Activated naive CD8-positive, alpha-beta T cell treated with anti-CD3 and anti-CD28 coated beads, Interleukin-2, amount 50 U/mL, for 16 hours (primary cell): ENCODE measurements around the gene CBR4.
"Not testable (repeated sequence)": the region's sequence is repeated elsewhere in the genome, so short reads cannot be mapped to it uniquely, and the experiment has no call there.

Source experiments
- DNase-seq: peaks from one replicate; pipeline ENCODE4 v3.0.0-alpha.2; 2020; ENCODE audit warnings: low read depth, low spot score

CBR4 gene

DNA sequence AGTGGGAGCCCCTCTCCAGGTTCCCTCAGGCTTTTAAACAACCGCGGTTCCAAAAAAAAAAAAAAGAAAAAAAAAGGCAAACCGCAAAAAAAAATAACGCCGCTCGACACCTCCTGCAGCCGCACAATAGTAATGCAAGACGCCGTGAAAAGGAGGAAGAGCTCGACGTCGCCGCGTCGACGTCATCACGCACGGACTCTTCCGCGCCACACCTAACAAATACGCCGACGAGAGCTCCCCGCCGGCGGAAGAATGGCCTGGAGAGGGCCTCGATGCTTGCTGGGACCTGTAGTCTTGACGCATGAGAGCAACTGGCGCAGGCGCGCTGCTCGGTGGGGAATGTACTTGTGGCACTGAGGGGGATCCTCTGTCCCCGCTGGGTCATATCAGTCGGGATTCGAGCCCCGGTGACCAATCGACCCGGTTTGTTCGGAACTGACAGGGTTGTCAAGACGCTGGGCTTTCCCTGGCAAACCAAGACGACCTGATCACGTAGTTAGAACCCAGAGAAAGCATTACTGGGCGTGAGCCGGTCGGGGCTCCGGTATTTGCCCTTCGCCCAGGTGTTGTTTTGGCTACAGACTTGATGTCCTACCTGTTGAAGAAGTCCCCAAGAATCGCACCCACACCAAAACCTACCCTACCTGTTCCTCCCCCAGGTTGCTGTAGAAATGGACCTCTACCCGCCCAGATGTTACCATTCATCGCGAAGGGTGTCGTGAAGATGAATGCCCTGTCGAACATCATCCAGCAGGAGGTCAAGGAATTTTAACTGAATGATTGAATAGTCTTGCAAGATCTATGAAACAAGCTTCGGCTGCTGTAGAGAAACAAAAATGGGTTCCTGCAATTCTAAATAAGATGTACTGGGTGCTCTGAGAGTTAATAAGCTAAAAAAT is at the start of gene CBR4:
TSS of gene CBR4 (minus strand) at position 131 of the 899 bp plus-strand sequence. CDS start 166 bp downstream, outside the sequence.
- peak; percentile 90 for DNase-seq

DNA sequence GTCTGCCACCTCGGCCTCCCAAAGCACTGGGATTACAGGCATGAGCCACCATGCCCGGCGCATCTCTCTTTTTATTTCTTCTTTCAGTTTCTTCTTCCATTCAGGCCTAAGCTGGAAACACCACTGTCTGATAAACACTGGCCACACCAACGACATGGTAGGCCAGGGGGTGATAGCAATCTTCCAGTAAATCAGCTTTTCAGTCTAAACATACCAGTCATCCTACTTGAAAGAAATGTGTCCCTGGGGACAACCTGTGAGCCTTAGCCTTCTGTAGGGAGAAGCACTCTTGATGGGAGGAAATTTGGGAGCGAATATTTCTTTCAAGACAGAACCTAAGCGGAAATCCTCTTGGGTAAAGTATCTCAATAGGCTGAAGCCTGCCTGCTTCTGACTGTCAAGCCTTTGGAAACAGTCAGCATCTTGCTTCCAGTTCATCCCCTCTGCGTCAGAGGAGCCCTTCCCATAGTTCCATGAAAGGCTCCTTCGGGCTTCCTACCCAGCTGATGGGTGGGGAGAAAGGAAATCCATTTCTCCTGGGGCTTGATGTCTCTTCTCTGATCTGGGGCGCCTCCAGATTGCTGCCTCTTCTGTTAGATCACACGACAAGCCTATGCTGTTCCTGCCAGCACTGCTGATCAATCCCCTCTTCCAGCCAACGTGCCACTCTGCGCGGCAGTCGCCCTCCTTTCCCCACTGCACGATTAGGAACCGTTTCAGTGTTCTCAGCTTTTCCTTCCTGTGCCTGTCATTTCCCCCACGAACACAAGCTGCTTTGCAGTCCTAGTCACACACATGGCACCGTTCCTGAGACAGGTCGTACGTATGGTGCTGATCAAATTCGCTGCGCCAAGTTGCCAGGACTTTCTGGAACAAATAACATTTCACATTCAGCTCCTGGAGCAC is 49.5 kb upstream of the CBR4 start:
- no peak for DNase-seq

DNA sequence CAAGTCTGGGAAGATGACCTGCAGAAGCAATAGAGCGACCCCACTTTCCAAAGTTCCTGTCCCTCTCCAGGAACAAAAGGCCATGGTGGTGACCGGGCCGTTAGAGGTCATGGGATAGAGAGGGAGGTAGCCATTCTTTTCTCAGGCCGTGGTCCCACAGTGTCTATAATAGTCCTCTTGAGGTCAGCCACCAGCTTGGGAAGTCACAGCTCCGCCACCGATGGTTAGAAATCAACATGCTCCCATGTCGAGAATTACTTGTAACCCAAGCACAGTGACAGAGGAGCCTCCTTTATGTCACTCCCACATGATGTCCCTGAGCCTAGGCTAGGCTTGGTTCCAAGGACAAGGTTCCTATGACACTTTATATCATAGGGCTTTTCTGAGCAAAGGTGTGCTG is 48.3 kb upstream of the CBR4 start:
- no peak for DNase-seq

DNA sequence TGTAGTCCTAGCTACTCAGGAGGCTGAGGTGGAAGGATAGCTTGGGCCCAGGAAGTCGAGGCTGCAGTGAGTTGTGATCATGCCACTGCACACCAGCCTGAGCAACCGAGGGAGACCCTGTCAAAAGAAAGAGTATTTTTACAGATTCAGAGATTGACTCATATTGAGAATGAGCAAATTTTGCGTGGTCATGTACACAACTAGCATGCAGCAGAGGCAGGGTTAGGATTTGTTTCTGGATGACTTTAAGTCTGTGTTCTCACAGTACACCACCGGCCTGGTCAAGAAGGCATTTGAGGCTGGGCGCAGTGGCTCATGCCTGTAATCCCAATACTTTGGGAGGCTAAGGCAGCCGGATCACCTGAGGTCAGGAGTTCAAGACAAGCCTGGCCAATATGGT is 44.8 kb upstream of the CBR4 start:
- no peak for DNase-seq

DNA sequence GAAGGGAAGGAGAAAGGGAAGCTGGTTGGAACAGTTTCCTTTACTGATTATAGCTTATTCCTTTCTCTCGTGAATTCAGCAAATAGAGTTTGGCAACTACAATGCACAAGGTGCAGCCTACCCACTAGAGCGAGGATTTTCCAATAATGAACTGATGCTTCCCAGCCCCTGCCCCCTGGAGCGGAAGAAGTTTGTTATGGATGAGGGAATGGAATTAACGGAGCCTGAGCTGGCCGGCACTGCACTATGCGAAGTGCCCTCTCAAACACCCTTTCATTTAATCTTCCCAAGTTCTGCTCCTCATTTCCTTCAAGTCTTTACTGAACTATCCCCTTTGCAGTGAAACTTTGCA is 42.5 kb upstream of the CBR4 start:
- DNase-seq: no peak

DNA sequence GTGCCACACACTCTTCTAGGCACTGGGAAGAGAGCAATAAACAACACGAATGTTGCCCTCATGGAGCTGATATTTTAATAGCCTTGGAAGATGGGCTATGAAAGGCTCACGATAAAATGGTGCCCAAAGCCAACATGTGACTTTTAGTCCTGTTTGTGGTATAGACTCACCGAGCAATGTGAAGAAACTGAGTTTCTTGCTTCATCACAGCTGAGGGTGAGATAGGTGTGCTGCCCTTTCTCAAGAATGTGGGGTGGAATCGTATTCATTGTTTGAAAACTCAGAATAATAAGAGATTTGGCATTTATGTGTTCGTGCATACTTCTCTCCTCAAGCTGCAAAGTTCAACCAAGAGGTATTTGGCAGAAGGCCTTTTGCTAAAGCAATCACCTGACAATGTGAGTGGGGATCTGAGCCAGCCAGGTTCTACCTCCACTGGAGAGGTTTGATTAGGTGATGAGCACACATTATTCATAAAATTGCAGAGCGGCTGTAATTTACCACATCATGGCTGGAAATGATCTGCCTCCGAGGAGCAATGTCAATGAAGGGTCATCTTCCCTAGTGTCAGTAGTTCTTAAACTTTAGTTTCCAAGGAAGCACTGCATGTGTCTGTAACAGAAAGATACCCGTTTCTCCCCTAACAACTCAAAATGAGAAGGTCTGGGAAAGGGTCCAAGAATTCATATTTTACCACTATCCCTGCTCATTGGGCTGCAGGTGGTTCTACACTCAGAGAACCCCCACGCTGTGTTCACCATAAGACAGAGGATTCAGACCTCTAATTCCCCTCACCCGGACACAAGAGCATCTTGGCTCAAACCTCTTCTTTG is 41.9 kb upstream of the CBR4 start:
- DNase-seq: no peak

DNA sequence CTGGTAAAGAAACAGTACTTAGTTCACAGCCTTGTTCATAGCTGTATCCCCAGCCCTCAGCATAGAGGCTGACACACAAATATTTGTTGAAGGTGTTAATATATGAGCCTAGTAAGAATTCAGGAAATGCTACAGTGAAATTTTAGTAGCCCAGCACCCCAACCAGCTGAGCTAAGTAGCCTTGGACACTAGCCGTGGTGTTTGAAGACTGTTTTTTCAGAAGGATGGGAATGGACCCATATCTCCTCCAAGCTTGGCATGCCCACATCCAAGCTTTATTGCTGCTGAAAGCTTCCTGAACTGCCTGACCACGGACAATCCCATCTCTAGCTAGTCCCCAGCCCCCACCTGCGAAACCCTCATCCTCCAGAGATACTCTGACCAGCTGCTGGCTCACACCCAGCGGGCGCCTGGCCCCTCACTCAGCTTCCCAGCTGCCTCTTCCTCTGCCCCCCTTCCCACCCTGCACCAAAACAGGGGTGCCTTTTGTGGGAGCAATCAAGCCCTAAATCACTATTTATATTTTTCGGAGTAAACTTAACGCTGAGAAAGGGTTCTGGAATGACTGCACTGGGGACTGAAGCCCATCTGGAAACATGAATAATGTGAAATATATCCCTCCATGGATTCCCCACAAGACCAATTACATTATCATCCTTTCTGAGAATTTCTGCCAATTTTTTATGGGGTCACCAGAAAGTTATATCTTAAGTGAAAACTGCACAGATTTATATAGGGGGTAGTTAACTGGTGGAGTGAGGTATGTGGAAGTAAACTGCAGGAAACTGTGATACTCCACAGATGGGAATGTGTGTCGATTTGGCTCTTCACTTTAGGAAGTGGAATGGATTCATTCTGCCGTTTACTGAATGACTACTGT is 41.1 kb upstream of the CBR4 start:
- no peak for DNase-seq

DNA sequence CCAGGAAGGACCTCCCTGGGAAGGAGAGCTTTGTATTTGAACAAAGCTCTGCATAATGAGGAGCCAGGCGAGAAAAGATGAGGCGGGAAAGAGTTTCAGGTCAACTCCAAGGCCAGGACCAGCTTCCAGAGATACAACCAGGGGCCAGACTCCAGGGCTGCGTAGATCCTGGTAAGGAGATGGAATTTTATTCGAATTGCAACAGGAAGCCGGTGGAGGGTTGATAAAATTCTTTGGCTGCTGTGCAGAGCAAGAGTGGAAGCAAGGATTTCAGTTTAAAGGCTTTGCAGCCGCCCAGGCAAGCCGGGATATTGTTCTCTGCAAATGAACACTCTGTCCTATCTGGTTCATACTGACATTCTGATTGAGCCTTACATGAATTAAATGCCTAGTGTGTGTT is 40.2 kb upstream of the CBR4 start:
- no peak for DNase-seq

DNA sequence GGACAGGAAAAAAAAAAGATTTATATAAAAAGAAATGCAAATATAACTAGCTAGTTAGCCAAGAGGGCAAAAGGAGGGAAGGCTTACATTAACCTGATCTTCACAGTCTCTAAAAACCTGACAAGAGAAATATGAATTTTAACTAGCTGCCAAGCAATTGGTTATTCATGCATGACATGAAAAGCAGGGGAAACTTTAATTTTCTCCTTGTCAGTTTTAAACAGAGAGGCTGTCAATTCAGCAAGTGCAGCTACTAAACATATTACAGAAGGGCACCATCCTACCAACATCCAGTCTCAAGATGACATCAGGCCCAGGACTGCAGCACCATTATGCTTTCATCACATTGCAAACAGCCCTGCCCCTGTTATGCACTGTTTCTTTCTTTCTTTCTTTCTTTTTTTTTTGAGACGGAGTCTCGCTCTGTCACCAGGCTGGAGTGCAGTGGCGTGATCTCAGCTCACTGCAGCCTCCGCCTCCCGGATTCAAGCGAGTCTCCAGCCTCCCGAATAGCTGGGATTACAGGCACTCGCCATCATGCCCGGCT is 38.9 kb upstream of the CBR4 start:
- no peak for DNase-seq

DNA sequence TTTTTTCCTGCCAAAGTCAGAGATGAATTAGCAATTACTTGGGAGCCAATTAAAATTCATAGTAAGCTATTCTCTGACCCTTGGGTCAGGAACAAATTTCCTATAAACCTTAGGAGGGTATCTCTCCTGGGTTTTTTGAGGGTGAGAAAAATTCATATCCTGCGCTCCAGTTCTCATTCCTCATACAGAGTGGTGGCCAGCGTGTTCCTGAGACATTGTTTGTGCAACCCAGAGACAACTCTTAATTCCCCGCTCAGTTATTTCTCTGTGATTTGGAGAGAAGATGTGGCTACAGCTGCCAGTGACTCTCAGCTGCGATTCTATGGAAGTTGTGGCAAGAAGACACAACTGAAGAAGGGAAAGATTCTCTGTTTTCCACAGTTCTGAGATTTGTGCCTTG is 37.9 kb upstream of the CBR4 start:
- DNase-seq: no peak

DNA sequence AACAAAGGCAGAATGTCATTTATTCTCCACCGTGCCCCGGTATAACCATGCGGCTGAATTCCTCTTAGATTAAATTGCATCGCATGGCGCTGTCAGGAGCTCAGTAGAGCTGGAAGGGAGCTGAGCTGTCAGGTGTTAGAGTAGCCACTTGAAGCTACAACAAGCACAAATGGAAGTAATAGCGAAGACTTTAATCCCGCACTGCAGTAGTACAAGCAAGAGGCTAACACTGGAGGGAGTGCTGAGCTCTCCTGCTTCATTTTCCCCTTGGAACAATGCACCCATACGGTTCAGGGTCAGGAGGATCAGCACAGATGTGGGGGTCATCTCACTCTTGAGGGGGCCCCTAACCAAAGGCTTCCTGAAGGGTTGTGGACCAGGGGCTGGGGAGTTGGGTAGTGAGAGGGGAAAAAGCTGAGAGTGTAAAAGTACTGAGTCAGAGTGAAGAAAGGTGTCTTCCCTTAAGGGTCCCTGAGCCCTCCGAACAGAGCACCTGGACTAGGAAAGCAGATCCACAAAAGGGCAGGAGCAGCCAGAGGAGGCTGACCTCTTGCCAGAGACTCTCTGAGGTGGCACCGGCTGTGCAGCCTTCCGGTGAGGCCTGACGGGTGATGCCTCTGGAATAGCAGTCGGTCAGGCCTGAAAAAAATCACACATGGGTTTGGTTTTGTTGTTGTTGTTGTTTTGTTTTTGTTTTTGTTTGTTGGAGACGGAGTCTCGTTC is 36.0 kb upstream of the CBR4 start:
- DNase-seq: no peak

DNA sequence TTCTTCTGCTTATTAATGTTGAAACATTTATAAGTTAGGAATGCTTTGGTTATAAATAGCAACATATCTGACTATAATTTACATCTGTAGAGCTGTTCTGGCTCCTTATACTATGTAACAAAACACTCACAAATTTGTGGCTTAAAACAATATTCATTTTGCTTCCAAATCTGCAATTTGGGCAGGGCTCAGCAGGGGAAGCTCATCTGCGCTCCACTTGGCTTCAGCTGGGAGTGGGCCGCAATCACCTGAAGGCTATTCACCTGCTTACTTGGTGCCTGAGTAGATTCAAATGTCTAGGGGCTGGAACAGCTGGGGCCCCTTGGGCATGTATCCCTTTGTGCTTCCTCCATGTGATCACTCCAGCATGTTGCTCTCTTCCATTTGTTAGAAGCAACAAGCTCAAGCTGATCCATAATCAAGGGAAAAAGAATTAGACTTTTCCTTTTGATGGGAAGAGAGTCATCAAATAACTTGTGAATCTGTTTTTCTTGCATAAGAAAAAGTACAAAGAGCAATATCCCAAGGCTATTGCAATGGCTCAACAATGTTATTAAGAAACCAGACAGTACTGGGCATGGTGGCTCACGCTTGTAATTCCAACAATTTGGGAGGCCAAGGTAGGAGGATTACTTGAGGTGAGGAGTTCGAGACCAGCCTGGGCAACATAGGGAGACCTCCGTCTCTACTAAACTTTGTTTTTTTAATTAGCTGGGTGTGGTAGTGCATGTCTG is 34.8 kb upstream of the CBR4 start:
- no peak for DNase-seq

DNA sequence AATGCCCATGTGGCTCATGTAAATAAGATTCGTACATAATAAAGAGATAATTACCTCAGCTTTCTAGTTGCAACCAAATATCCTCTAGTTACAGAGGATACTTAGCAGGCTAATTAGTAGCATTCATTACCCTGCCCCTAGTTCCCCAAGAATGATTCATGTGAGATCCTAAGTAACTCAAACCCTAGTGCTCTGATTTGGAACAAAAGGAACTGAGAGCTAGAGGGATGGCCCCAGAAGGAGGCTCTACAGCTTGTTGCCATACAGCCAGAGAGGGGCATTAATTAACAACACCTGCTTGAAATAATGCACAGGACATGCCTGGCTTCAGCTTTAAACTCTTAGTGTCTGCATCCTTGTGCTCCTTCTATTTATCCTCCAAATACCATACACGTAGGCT is 32.6 kb upstream of the CBR4 start:
- no peak for DNase-seq

DNA sequence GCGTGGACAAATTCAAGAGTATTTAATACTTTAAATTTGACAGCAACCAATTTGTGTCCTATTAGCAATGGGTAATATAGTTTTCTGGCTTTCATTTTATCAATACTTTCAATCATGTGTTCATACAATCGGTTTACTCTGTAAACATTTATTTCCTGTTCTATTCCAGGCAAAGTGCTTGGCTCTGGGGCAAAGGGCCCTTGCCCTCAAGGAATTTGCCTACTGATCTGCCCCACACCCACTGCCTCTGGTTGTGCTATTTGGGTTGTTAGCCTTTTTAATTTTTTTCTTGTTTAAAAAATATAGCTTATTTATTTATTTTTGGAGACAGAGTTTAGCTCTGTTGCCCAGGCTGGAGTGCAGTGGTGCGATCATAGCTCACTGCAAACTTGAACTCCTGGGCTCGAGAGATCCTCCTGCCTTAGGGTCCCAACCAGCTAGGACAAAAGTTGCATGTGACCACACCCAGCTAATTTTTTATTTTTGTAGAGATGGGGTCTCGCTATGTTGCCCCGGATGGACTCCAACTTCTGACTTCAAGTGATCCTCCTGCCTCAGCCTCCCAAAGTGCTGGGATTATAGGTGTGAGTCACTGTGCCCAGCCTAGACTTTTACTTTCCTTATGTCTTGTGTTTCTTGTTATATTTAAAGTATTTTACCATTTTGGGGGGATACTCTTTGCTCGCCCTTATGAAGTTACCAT is 30.7 kb upstream of the CBR4 start:
- no peak for DNase-seq

DNA sequence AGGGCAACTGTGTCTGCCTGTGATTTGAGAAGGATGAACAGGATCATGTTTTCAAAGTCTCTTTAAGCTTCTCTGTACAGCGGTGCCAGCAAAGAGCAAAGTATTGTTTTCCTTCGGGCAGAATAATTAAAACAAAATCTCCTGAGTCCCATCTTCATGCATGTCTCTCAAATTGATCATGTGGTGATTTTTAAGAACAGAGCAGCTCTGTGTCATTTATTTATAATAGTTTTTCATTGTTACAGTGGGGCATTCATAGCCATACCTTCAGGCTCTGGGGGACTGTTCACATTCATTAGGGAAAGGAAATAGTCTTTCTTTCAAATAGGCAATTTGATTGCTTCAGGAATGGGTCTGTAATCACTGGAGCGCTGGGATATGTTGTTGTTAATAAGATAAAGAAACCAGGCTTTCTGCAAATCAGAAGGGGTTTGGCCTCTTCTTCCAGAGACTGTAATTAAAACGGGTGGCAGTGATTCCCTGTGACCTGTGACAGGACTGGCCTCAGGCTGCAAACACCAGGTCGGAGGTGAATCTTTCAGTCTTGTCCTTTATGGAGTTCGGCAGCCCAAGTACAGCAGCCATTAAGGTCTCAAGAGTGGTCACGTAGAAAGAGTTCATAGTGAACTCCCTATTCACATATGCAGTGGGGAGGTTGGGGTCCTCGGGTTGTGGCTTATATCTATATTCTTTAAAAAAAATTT is 29.3 kb upstream of the CBR4 start:
- DNase-seq: no peak

DNA sequence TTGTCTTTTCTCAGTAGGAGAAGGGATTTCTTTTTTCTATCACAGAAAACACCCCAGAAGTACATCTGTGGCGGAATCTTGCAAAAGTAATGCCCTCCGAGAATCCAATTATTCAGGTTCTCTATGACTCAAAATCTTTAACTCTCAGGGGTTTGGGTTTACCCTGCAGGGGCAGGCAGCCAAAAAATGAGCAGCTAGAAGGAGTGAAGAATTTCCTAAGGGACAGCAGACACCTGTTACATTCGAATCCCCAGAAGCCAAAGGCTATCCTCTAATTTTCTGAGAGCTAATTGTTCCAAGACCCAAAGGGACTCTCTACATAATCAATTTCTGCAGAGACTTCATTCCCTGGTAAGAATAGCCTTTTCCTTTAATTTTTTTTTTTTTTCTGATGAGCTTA is 27.5 kb upstream of the CBR4 start:
- DNase-seq: no peak

DNA sequence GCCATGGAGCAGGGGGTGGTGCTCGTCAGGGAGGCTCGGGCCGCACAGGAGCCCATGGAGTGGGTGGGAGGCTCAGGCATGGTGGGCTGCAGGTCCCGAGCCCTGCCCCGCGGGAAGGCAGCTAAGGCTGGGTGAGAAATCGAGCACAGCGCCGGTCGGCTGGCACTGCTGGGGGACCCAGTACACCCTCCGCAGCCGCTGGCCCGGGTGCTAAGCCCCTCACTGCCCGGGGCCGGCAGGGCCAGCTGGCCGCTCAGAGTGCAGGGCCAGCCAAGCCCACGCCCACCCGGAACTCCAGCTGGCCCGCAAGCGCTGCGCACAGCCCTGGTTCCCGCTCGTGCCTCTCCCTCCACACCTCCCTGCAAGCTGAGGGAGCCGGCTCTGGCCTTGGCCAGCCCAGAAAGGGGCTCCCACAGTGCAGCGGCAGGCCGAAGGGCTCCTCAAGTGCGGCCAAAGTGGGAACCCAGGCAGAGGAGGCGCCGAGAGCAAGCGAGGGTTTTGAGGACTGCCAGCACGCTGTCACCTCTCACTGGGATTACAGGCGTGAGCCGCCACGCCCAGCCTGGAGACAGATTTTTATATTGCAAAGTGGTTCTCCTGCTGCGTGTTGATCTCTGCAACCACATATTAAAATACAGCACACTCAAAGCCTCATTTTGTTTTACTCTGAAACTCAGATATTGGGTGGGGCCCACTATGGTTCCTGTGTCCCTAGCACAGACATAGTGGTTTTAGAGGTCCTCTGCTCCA is 26.0 kb upstream of the CBR4 start:
- DNase-seq: not testable (repeated sequence)
